ENCODE data around the gene BMX.
A peak's percentile ranks its signal among the peaks of the same experiment; 100 is the strongest.

Gene BMX

GRCh38 chrX:15469613-15470012, 31.0 kb upstream of the BMX start:
- DNase-seq, result no peak
- no peaks in the 10 kb centered on the region for H3K36me3 Mint-ChIP-seq (ENCODE audit: low read depth)
- peaks cover 39% of the 10 kb centered on the region for H3K4me1 Mint-ChIP-seq
- TF ChIP-seq CTCF (IDR thresholded peaks at IDR 0.05), result no peak
- no peak overlapping the region for H3K4me3 Mint-ChIP-seq
- H3K27ac Mint-ChIP-seq, result no peak overlapping the region
- H3K9me3 Mint-ChIP-seq, result no peaks in the 10 kb centered on the region
- H3K27me3 Mint-ChIP-seq (ENCODE audit: low read depth, poor library complexity), result peaks cover 3% of the 10 kb centered on the region

DNA sequence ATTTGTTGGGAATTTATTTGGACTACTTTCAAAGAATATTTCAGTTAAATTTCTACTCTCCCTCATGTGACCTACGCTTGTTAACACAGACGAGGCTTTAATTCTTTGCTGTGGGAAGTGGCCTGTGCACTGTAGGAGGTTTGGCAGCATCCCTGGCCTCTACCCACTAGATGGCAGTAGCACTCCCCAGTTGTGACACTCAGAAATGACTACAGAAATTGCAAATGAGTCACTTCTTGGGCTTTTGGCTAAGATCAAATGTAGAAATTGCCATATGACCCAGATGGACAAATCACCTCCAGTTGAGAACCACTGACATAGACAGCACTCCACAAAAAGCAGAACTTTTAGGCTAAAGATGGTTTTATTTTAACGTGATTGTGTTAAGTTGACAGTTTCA, 29.6 kb upstream of the BMX start:
- Mint-ChIP-seq H3K27me3 (ENCODE audit: low read depth, poor library complexity) (peaks cover 3% of the 10 kb centered on the region), H3K4me1 (peaks cover 40% of the 10 kb centered on the region), H3K9me3 (no peaks in the 10 kb centered on the region), H3K27ac (no peak overlapping the region), H3K4me3 (no peak overlapping the region), H3K36me3 (ENCODE audit: low read depth) (no peaks in the 10 kb centered on the region)
- DNase-seq, result peak; percentile 72
- peak; percentile 85 for TF ChIP-seq CTCF (IDR thresholded peaks at IDR 0.05)

- Mint-ChIP-seq H3K4me1 (peaks cover 26% of the 10 kb centered on the region), H3K36me3 (ENCODE audit: low read depth) (no peaks in the 10 kb centered on the region), H3K4me3 (no peak overlapping the region), H3K27me3 (ENCODE audit: low read depth, poor library complexity) (peaks cover 3% of the 10 kb centered on the region), H3K9me3 (no peaks in the 10 kb centered on the region), H3K27ac (no peak overlapping the region)
- TF ChIP-seq CTCF (IDR thresholded peaks at IDR 0.05), result no peak
- DNase-seq, result no peak
These were observed 28.1 kb upstream of the BMX start for GRCh38 chrX:15472531-15472930.

GRCh38 chrX:15474028-15474427, 26.6 kb upstream of the BMX start:
- Mint-ChIP-seq H3K36me3 (ENCODE audit: low read depth) (peaks cover 11% of the 10 kb centered on the region), H3K9me3 (no peaks in the 10 kb centered on the region), H3K4me3 (no peak overlapping the region), H3K4me1 (peaks cover 19% of the 10 kb centered on the region), H3K27ac (no peak overlapping the region), H3K27me3 (ENCODE audit: low read depth, poor library complexity) (no peaks in the 10 kb centered on the region)
- DNase-seq, result no peak
- TF ChIP-seq CTCF (IDR thresholded peaks at IDR 0.05), result no peak

- Mint-ChIP-seq H3K27me3 (ENCODE audit: low read depth, poor library complexity) (no peaks in the 10 kb centered on the region), H3K36me3 (ENCODE audit: low read depth) (peaks cover 14% of the 10 kb centered on the region), H3K4me3 (no peak overlapping the region), H3K4me1 (peaks cover 19% of the 10 kb centered on the region), H3K9me3 (peaks cover 1% of the 10 kb centered on the region), H3K27ac (no peak overlapping the region)
- DNase-seq, result no peak
- no peak for TF ChIP-seq CTCF (IDR thresholded peaks at IDR 0.05)
These were observed 25.6 kb upstream of the BMX start for GRCh38 chrX:15475021-15475420.

GRCh38 chrX:15475486-15475885, 25.1 kb upstream of the BMX start:
- H3K9me3 Mint-ChIP-seq, result peaks cover 6% of the 10 kb centered on the region
- H3K4me1 Mint-ChIP-seq, result peaks cover 19% of the 10 kb centered on the region
- no peaks in the 10 kb centered on the region for H3K27me3 Mint-ChIP-seq (ENCODE audit: low read depth, poor library complexity)
- peaks cover 19% of the 10 kb centered on the region for H3K36me3 Mint-ChIP-seq (ENCODE audit: low read depth)
- no peak for TF ChIP-seq CTCF (IDR thresholded peaks at IDR 0.05)
- H3K27ac Mint-ChIP-seq, result no peak overlapping the region
- H3K4me3 Mint-ChIP-seq, result no peak overlapping the region
- DNase-seq, result no peak

All from nephron progenitor cell (in vitro differentiated cells).